NK-92 (cell line): ENCODE results near the gene PRIMPOL.
"Not testable (repeated sequence)": the region's sequence is repeated elsewhere in the genome, so short reads cannot be mapped to it uniquely, and the experiment has no call there.

ENCODE experiments used
- DNase-seq: peaks from one replicate; lab custom pipeline; 2025; ENCODE audit not compliant: unreplicated experiment; lab: John Stamatoyannopoulos, UW

Gene PRIMPOL

GRCh38 chr4:184706453-184706852 lies 56.9 kb downstream of the PRIMPOL start:
- DNase-seq = no peak

- no peak for DNase-seq
These were observed 62.8 kb downstream of the PRIMPOL start for GRCh38 chr4:184712322-184712721.

GRCh38 chr4:184713887-184714286 lies 64.3 kb downstream of the PRIMPOL start:
- no peak for DNase-seq

GRCh38 chr4:184715526-184715925 lies 66.0 kb downstream of the PRIMPOL start:
- no peak for DNase-seq

GRCh38 chr4:184719407-184719806 lies 69.9 kb downstream of the PRIMPOL start:
- DNase-seq = no peak

GRCh38 chr4:184721254-184721653 lies 71.7 kb downstream of the PRIMPOL start:
- DNase-seq = no peak

GRCh38 chr4:184722798-184723197 lies 73.3 kb downstream of the PRIMPOL start:
- no peak for DNase-seq

GRCh38 chr4:184727430-184727829 lies 77.9 kb downstream of the PRIMPOL start:
- no peak for DNase-seq

- DNase-seq = no peak
These were observed 79.3 kb downstream of the PRIMPOL start for GRCh38 chr4:184728858-184729257.

- no peak for DNase-seq
These were observed 80.4 kb downstream of the PRIMPOL start for GRCh38 chr4:184729946-184730345.

GRCh38 chr4:184731056-184731455 lies 81.5 kb downstream of the PRIMPOL start:
- DNase-seq = no peak

- no peak for DNase-seq
These were observed 82.6 kb downstream of the PRIMPOL start for GRCh38 chr4:184732126-184732525.

- DNase-seq = peak; percentile 57
These were observed 84.4 kb downstream of the PRIMPOL start, which contains the start of gene CENPU for GRCh38 chr4:184733654-184734524. TSS of gene CENPU (minus strand) at chr4:184734096. CDS start at chr4:184734062, 34 bp downstream.

- no peak for DNase-seq
These were observed 85.2 kb downstream of the PRIMPOL start for GRCh38 chr4:184734758-184735157.

- DNase-seq = not testable (repeated sequence)
These were observed 90.0 kb downstream of the PRIMPOL start for GRCh38 chr4:184739575-184739974.

GRCh38 chr4:184740980-184741391 lies 91.4 kb downstream of the PRIMPOL start:
- no peak for DNase-seq

- DNase-seq = not testable (repeated sequence)
These were observed 92.1 kb downstream of the PRIMPOL start for GRCh38 chr4:184741651-184742050.

GRCh38 chr4:184743650-184744049 lies 94.1 kb downstream of the PRIMPOL start:
- DNase-seq = no peak

- no peak for DNase-seq
These were observed 94.7 kb downstream of the PRIMPOL start for GRCh38 chr4:184744236-184744635.
